ENCODE results near the gene FRMD4A. TPM values are rescaled to one million over a fixed set of nuclear protein-coding genes. Genes with fewer than 3 reads are reported as not detected.

The FRMD4A gene
- total RNA-seq, 1 experiment from 2014 or later: 0.23 TPM

DNA sequence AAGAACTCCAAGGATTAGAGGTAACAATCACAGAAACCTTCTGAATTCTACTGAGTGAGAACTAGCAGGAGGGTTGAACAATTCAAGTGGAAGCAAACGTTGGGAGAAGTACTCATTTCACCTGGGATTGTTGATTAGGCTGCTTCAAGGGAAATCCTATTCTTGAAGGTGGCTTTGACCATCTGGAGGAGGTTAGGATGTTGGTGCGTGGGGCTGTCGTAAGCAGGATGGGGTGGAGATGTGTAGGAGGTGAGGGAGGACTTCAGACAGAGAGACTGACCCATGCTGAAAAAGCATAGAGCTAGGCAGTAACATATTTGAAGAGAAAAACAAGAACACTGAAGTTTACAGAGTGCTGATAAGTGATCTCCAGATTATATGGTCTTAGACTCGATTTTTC is 147.9 kb downstream of the FRMD4A start:
- no peaks in the 10 kb centered on the region for H3K4me1 Mint-ChIP-seq (ENCODE audit: insufficient read depth, unreplicated experiment)
- ChIA-PET CTCF (interaction anchor here (0.6 to 5.1 kb wide), 2 partner anchors 14 to 111 kb away, joined by 6 to 35 read pairs; no protein-coding TSS in a partner anchor), POLR2A (interaction anchor here (0.7 kb wide), 1 partner anchor 297 kb away, joined by 3 read pairs; no protein-coding TSS in a partner anchor)
- H3K27ac Mint-ChIP-seq (ENCODE audit: low read depth, unreplicated experiment): no peak overlapping the region
- no peak overlapping the region for H3K4me3 Mint-ChIP-seq (ENCODE audit: unreplicated experiment)
- no peaks in the 10 kb centered on the region for H3K9me3 Mint-ChIP-seq (ENCODE audit: unreplicated experiment)
- H3K36me3 Mint-ChIP-seq (ENCODE audit: insufficient read depth, unreplicated experiment): no peaks in the 10 kb centered on the region
- TF ChIP-seq, protein P1, sequence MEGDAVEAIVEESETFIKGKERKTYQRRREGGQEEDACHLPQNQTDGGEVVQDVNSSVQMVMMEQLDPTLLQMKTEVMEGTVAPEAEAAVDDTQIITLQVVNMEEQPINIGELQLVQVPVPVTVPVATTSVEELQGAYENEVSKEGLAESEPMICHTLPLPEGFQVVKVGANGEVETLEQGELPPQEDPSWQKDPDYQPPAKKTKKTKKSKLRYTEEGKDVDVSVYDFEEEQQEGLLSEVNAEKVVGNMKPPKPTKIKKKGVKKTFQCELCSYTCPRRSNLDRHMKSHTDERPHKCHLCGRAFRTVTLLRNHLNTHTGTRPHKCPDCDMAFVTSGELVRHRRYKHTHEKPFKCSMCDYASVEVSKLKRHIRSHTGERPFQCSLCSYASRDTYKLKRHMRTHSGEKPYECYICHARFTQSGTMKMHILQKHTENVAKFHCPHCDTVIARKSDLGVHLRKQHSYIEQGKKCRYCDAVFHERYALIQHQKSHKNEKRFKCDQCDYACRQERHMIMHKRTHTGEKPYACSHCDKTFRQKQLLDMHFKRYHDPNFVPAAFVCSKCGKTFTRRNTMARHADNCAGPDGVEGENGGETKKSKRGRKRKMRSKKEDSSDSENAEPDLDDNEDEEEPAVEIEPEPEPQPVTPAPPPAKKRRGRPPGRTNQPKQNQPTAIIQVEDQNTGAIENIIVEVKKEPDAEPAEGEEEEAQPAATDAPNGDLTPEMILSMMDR (IDR thresholded peaks at IDR 0.05; ENCODE audit: unreplicated experiment): no peak
- no TSS peak for BruUV-seq (replicated peaks)
- intact Hi-C loops (cut with micrococcal nuclease): no loop called here
- DNase-seq (ENCODE audit: unreplicated experiment): no peak
- H3K27me3 Mint-ChIP-seq (ENCODE audit: insufficient read depth, unreplicated experiment): peaks cover 37% of the 10 kb centered on the region

DNA sequence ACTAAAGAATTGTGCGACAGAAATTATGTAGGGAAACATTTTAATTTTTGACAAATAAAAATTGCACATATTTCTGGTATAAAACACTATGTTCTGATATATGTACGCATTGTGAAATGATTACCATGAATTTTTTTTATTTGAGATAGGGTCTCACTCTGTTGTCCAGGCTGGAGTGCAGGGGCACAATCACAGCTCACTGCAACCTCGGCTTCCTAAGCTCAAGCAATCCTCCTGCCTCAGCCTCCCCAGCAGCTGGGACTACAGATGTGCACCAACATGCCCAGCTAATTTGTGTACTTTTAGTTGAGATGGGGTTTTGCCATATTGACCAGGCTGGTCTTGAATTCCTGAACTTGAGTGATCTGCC is 149.2 kb downstream of the FRMD4A start:
- H3K4me3 Mint-ChIP-seq (ENCODE audit: unreplicated experiment): no peak overlapping the region
- ChIA-PET CTCF (interaction anchor here (1.3 kb wide), 1 partner anchor 15 kb away, joined by 4 read pairs; no protein-coding TSS in a partner anchor), POLR2A (no interaction called here)
- peaks cover 41% of the 10 kb centered on the region for H3K27me3 Mint-ChIP-seq (ENCODE audit: insufficient read depth, unreplicated experiment)
- H3K4me1 Mint-ChIP-seq (ENCODE audit: insufficient read depth, unreplicated experiment): no peaks in the 10 kb centered on the region
- TF ChIP-seq, protein P1 (IDR thresholded peaks at IDR 0.05; ENCODE audit: unreplicated experiment): no peak
- intact Hi-C loops (cut with micrococcal nuclease): no loop called here
- no TSS peak for BruUV-seq (replicated peaks)
- no peaks in the 10 kb centered on the region for H3K36me3 Mint-ChIP-seq (ENCODE audit: insufficient read depth, unreplicated experiment)
- H3K27ac Mint-ChIP-seq (ENCODE audit: low read depth, unreplicated experiment): no peak overlapping the region
- H3K9me3 Mint-ChIP-seq (ENCODE audit: unreplicated experiment): peaks cover 6% of the 10 kb centered on the region
- DNase-seq (ENCODE audit: unreplicated experiment): no peak

GRCh38 chr10:14180911-14181566 is 149.7 kb downstream of the FRMD4A start:
- H3K36me3 Mint-ChIP-seq (ENCODE audit: insufficient read depth, unreplicated experiment): no peaks in the 10 kb centered on the region
- TF ChIP-seq, protein P1 (IDR thresholded peaks at IDR 0.05; ENCODE audit: unreplicated experiment): no peak
- CTCF ChIA-PET: interaction anchor here (1.3 kb wide), 1 partner anchor 16 kb away, joined by 4 read pairs; no protein-coding TSS in a partner anchor
- DNase-seq (ENCODE audit: unreplicated experiment): no peak
- no peak overlapping the region for H3K27ac Mint-ChIP-seq (ENCODE audit: low read depth, unreplicated experiment)
- no peaks in the 10 kb centered on the region for H3K4me1 Mint-ChIP-seq (ENCODE audit: insufficient read depth, unreplicated experiment)
- intact Hi-C loops (cut with micrococcal nuclease): no loop called here
- peaks cover 46% of the 10 kb centered on the region for H3K27me3 Mint-ChIP-seq (ENCODE audit: insufficient read depth, unreplicated experiment)
- no peak overlapping the region for H3K4me3 Mint-ChIP-seq (ENCODE audit: unreplicated experiment)
- BruUV-seq (replicated peaks): no TSS peak
- H3K9me3 Mint-ChIP-seq (ENCODE audit: unreplicated experiment): peaks cover 11% of the 10 kb centered on the region
- POLR2A ChIA-PET: no interaction called here

DNA sequence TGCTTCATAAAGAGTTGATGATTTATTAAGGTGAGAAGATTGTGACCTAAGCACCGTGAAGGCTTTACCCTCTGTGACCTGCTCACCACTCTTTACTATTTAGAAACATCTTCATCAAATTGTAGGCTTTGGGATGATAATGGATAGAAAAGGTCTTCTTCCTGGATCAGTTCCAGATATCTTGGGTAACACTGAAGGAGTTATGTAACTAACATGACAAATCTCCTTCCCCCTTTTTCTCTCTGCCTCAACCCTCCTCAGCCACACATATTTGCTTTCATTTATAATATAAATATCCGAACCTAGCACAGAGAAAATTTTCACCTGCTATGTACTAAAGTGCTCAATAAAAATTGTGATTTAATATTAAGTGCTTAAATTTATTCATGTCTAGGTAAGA is 151.5 kb downstream of the FRMD4A start:
- POLR2A ChIA-PET: no interaction called here
- BruUV-seq (replicated peaks): no TSS peak
- peaks cover 2% of the 10 kb centered on the region for H3K4me1 Mint-ChIP-seq (ENCODE audit: insufficient read depth, unreplicated experiment)
- no peaks in the 10 kb centered on the region for H3K36me3 Mint-ChIP-seq (ENCODE audit: insufficient read depth, unreplicated experiment)
- no peak overlapping the region for H3K4me3 Mint-ChIP-seq (ENCODE audit: unreplicated experiment)
- no peak overlapping the region for H3K27ac Mint-ChIP-seq (ENCODE audit: low read depth, unreplicated experiment)
- TF ChIP-seq, protein P1 (IDR thresholded peaks at IDR 0.05; ENCODE audit: unreplicated experiment): no peak
- CTCF ChIA-PET: no interaction called here
- intact Hi-C loops (cut with micrococcal nuclease): no loop called here
- no peak for DNase-seq (ENCODE audit: unreplicated experiment)
- H3K9me3 Mint-ChIP-seq (ENCODE audit: unreplicated experiment): peaks cover 13% of the 10 kb centered on the region
- peaks cover 64% of the 10 kb centered on the region for H3K27me3 Mint-ChIP-seq (ENCODE audit: insufficient read depth, unreplicated experiment)

All from MCF 10A (cell line).